GM18873 (cell line): Measurements from ENCODE around the gene CASKIN1.
"Not testable (repeated sequence)": the region's sequence is repeated elsewhere in the genome, so short reads cannot be mapped to it uniquely, and the experiment has no call there.

Experiments
- ATAC-seq: cut with Tn5 transposase; IDR thresholded peaks from one replicate; pipeline ENCODE4 v1.9.1; 2021; ENCODE audit warnings: mild to moderate bottlenecking, moderate library complexity, moderate number of reproducible peaks; ENCODE audit not compliant: unreplicated experiment, low FRiP score

CASKIN1 gene

DNA sequence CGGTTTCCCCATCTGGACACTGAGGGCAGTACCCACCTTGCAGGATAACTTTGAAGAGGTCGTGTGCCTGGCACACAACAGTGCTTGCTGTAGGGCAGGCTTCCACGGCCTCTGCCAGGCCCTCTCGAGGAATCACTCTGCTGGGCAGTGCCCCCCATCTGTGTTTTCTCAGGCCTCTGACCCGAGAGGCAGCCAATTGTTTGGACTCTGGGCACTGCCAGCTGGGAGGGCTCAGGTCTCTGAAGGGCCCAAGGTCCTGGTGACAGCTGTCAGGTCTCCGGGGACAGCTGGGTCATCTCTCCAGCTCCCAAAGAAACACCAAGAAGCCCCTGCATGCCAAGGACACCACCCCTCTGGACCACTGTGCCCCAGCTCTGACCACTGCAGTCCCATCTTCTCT lies 49.0 kb downstream of the CASKIN1 start:
- ATAC-seq, result no peak

DNA sequence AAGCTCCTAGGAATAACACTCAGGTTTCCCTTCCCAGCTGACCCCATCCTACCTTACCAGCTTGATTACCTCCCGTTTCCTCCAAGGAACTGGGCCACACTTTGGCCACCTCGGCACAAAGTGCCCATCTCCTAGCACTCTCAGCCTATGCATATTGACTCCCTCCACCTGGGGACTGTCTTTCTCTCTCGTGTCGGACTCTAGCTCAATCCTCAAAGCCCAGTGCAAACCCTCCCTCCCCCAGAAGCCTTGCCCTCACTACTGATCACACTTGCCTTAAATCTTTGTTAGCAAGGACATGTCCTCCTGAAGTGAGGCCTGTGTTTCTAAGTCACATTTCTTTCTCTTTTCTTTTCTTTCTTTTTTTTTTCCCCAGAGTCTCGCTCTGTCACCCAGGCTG lies 50.6 kb downstream of the CASKIN1 start:
- no peak for ATAC-seq

DNA sequence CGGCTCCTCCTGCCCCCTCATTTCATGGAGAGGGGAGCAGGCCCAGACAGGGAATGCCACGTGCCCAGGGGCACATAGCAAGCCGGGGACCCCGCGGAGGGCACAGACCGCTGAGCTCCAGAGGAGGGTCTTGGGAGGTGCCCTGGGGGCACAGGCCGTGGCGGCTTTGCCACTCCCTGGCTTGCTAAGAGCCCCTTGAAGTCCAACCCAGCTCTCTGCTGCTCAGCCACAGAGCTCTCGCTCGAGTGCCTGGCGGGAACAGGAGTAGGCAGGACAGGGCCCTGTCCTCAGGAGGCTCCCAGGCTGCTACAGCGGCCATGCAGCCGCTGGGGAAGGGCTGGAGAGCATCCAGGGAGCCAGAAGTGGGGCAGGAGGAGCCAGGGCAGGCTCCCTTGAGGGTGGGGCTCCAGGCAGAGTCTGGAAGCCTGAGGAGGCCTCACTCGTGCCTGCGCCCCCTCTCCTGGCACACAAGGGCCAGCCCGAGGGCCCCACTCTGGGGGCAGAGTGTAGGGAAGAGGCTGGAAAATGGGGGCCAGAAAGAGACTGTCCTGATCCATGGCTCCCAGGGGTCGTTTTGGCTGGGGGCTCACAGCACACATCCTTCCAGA lies 52.4 kb downstream of the CASKIN1 start:
- no peak for ATAC-seq

DNA sequence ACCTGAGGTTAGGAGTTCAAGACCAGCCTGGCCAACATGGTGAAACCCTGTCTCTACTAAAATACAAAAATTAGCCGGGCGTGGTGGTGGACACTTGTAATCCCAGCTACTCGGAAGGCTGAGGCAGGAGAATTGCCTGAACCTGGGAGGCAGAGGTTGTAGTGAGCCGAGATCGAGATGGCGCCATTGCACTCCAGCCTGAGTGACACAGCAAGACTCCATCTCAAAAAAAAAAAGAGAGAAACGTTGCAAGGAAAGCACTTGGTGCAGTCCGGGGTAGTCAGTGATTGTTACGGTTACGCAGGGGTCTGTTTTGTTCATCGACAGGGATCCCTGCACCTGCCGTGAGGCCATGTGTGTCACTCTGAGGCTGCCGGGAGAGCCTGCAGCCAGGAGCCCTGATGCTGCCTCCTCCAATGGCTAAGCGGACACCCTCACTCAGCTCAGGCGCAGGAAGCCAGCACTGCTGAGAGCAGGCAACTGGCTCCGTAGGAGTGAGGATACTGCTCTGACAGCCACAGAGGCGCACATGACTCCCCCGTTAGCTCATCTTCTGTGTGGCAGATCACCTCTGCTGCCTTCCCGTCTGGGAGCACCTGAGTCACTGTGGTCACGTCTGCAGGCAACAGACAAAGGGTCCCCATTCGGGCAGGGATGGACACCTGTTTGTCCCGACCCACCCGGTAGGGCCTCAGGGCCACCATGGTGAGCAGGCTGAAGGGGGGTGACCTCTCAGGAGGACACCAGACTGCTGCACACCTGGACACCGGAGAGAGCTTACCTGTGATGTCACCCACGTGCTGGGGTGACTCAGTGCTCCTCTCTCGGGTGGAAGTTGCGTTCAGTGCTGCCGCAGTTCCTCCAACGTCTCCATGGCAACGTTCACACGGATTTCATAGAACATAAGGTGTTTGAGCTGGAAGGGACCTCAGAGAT lies 53.2 kb downstream of the CASKIN1 start:
- no peak for ATAC-seq

DNA sequence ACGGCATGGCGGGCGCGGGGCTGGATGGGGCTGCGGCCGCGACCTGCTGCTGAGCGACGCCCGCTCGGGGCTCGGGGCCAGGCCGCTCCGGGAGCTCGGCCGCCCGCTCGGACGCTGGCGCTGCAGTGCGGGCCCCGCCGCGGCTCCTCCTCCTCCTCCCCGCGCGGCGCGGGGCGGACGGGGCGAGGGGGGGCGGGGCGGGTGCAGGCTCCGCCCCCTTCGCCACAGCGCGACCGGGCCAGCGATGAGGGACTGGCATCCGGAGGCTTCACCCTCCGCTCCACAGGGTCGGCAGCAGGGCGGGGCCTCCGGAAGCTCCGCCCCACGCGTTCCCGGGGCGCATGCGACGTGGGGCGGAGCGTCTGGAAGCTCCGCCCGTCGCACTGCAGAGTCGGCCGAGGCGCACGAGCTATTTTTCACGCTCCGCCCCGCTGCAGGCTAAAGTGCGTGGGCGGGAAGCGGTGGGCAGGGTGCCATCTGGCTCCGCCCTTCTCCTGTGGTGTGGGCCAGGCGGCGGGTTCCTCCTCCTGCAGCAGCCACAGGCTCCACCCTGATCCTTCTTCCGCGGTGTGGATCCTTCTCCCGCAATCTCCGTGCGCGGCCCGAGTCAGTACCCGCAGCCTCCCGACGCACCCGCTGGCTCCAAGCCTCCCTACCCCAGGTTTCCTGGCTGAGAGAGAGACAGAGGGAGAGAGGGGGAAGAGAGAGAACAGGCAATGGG lies 60.5 kb downstream of the CASKIN1 start, which contains the start of gene PKD1:
Gene PKD1 (minus strand): TSS at position 129 of the 721 bp plus-strand sequence. CDS start 209 bp downstream, outside the sequence.
- ATAC-seq, result not testable (repeated sequence)

DNA sequence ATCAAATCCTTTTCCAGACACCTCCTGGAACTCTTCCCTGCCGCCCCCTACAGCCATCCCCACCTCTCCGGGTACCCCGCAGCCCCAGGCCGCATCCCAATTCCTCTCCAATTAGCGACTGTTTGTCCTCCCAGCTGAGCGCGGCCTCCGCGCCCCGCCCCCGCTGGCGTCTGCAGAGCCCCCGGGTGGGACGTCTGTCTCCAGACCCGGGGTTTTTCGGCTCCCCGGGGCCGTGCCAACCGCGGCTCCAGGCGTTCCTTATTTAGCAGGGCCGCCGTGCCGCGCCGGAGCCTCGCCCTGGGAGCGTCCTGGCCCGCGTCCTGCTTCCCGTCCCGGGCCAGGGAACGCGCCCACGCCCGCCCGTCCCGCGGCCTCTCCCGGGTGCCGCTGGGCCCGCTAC lies 61.3 kb downstream of the CASKIN1 start:
- ATAC-seq, result not testable (repeated sequence)

DNA sequence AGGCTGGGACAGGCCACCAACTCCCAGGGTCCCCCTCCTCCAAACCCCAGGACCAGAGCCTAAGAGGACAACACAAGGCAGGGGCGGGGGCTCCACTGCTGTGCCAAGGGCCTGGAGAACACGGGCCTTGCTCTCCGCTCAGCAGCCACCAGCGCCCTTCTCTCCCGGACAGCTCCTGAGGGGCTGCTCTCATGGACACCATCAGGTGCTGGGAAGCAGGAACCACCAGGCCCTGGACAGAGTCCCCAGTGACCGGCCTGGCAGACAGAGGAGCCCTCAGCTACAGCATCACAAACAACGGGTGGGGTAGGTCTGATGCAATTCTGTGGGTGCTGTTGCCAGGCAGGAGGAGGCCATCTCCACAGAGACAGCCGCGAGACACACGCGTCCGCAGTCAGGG lies 62.6 kb downstream of the CASKIN1 start:
- not testable (repeated sequence) for ATAC-seq

DNA sequence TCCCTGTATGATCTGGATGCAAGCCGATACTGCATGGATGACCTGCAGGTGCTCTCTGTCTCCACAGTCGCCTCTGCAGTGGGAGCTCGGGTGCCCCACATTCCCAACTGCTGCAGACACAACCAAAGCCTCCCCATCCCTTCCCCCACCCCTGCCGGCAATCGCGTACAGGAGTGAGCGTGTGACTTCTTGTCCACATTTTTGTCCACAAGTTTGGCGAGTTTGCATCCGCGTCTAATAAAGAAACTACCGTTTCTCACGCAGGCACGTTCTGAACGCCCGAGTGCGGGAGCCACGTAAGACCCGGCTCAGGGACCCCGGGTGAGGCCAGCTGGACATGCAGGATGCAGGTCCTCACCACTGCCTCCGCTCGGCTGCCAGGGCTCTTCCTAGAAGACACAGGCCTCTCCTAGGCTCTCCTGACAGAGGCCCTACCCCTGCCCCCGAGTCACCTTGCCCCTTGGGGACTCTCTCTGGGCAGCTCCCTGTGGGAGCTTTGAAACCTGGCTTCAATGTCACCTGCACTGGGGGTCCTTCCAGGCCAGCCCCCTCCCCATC lies 66.4 kb downstream of the CASKIN1 start:
- not testable (repeated sequence) for ATAC-seq

DNA sequence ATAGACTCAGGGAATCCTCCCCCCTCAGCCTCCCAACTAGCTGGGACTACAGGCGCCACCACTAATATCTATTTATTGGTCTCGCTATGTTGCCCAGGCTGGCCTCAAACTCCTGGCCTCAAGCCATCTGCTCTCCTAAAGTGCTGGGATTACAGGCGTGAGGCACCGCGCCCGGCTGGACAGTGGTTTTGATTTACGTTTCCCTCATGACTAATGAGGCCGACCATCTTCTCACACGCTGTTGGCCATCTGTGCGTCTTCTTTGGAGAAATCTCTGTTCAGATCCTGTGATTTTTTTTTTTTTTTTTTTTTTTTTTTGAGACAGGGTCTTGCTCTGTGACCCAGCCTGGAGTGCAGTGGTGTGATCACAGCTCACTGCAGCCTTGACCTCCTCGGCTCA lies 67.2 kb downstream of the CASKIN1 start:
- not testable (repeated sequence) for ATAC-seq

DNA sequence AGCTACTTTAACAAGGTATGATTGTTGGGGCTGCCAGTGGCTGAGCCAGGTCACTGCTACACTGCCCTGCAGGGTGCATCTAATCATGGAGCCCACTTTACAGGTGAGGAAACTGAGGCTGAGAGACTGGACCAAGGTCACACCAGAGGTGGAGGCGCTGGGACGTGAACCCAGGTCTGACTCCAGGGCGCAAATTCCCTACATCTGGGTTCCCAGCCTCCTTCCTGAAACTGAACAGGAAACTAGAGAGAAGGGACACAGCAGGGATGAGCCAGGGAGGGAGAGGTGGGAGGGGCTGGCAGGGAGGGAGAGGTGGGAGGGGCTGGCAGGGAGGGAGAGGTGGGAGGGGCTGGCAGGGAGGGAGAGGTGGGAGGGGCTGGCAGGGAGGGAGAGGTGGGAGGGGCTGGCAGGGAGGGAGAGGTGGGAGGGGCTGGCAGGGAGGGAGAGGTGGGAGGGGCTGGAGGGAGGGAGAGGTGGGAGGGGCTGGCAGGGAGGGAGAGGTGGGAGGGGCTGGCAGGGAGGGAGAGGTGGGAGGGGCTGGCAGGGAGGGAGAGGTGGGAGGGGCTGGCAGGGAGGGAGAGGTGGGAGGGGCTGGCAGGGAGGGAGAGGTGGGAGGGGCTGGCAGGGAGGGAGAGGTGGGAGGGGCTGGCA lies 68.7 kb downstream of the CASKIN1 start:
- not testable (repeated sequence) for ATAC-seq
